OCI-LY1 (cell line): ENCODE measurements around the gene LYRM2.

ENCODE experiments used
- EZH2 ChIP-seq: fragments of 200-600 bp; sonication (generic), shearing (Covaris generic); IDR thresholded peaks from 2 replicates; pipeline ENCODE4 v1.8.0; 2017; ENCODE audit warnings: borderline replicate concordance, mixed run types, mild to moderate bottlenecking, antibody characterized with exemption, low read length, moderate library complexity, mixed read lengths
- TF ChIP-seq, protein P1 (sequence below): fragments of 200-600 bp; sonication (generic), shearing (Covaris generic); IDR thresholded peaks from 2 replicates; pipeline ENCODE4 v1.5.1; 2017; ENCODE audit warnings: mild to moderate bottlenecking, antibody characterized with exemption, low read length, moderate library complexity, mixed read lengths

GRCh38 chr6:89680150-89680549 is 41.6 kb upstream of the LYRM2 start:
- TF ChIP-seq, protein P1, sequence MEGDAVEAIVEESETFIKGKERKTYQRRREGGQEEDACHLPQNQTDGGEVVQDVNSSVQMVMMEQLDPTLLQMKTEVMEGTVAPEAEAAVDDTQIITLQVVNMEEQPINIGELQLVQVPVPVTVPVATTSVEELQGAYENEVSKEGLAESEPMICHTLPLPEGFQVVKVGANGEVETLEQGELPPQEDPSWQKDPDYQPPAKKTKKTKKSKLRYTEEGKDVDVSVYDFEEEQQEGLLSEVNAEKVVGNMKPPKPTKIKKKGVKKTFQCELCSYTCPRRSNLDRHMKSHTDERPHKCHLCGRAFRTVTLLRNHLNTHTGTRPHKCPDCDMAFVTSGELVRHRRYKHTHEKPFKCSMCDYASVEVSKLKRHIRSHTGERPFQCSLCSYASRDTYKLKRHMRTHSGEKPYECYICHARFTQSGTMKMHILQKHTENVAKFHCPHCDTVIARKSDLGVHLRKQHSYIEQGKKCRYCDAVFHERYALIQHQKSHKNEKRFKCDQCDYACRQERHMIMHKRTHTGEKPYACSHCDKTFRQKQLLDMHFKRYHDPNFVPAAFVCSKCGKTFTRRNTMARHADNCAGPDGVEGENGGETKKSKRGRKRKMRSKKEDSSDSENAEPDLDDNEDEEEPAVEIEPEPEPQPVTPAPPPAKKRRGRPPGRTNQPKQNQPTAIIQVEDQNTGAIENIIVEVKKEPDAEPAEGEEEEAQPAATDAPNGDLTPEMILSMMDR: no peak
- no peak for TF ChIP-seq EZH2
